K562 (cell line): ENCODE data around the gene OGFR. TPM values are rescaled to one million over a fixed set of nuclear protein-coding genes. Genes with fewer than 3 reads are reported as not detected.

Experiments
- ASH1L ChIP-seq: fragments of 450-650 bp; IDR thresholded peaks from 2 replicates; pipeline ENCODE4 v1.6.1; 2018; ENCODE audit warnings: borderline replicate concordance, mild to moderate bottlenecking, low read depth; ENCODE audit not compliant: partially characterized antibody
- ATF1 ChIP-seq, 2 experiments: fragments of 450-650 bp in 1 of 2; IDR thresholded peaks; 2 replicates each; pipeline ENCODE4 v1.6.1; 2016; ENCODE audit warnings: missing compliant biosample characterization in 1 of 2, missing genetic modification characterization in 1 of 2
- BCLAF1 ChIP-seq, 2 experiments: fragments of 450-650 bp in 1 of 2; IDR thresholded peaks; 2 replicates each; pipeline ENCODE4 v1.6.1; 2011 to 2017; ENCODE audit warnings: low read depth in 2 of 2, antibody characterized with exemption in 1 of 2, borderline replicate concordance in 1 of 2, low read length in 1 of 2, mild to moderate bottlenecking in 1 of 2, mixed read lengths in 1 of 2; ENCODE audit not compliant: control insufficient read depth in 1 of 2
- BCOR ChIP-seq: fragments of 450-650 bp; IDR thresholded peaks from 2 replicates; pipeline ENCODE4 v1.6.1; 2016
- CREB3L1 ChIP-seq: fragments of 450-650 bp; IDR thresholded peaks from 2 replicates; pipeline ENCODE4 v1.6.1; 2014; ENCODE audit warnings: low read depth, mild to moderate bottlenecking, moderate library complexity, borderline replicate concordance
- CREM ChIP-seq: IDR thresholded peaks from 2 replicates; pipeline ENCODE4 v1.6.1; 2014; ENCODE audit warnings: antibody characterized with exemption, low read depth
- GATAD2B ChIP-seq: fragments of 450-650 bp; IDR thresholded peaks from 2 replicates; pipeline ENCODE4 v1.6.1; 2017; ENCODE audit warnings: mild to moderate bottlenecking, borderline replicate concordance
- MAX ChIP-seq: sonication (generic); formaldehyde crosslinking; IDR thresholded peaks from 2 replicates; pipeline ENCODE4 v1.9.0; 2022; ENCODE audit warnings: mild to moderate bottlenecking, missing genetic modification reagents
- MCM7 ChIP-seq, 2 experiments: fragments of 450-650 bp; IDR thresholded peaks; 2 replicates each; pipeline ENCODE4 v1.6.1; 2016 to 2018
- MLX ChIP-seq, 2 experiments: fragments of 450-650 bp in 1 of 2; sonication (generic) in 1 of 2; formaldehyde crosslinking; conservative IDR thresholded peaks; 2 replicates each; pipeline versions ENCODE4 v1.4.0 to v1.8.1; 2020 to 2022; ENCODE audit warnings: mild to moderate bottlenecking in 1 of 2, missing genetic modification reagents in 1 of 2
- MTA1 ChIP-seq: fragments of 450-650 bp; IDR thresholded peaks from 2 replicates; pipeline ENCODE4 v1.6.1; 2017; ENCODE audit warnings: borderline replicate concordance
- TAF9B ChIP-seq: fragments of 450-650 bp; IDR thresholded peaks from 2 replicates; pipeline ENCODE4 v1.6.1; 2018; ENCODE audit warnings: mild to moderate bottlenecking; ENCODE audit not compliant: partially characterized antibody
- TFAM ChIP-seq: fragments of 250-450 bp; sonication (Bioruptor Pico); conservative IDR thresholded peaks from 2 replicates; pipeline ENCODE4 v1.5.0; 2021; ENCODE audit warnings: mild to moderate bottlenecking, moderate library complexity
- ZBTB49 ChIP-seq: sonication (generic); formaldehyde crosslinking; IDR thresholded peaks from 2 replicates; pipeline ENCODE4 v1.8.0; 2022; ENCODE audit warnings: missing genetic modification reagents, mild to moderate bottlenecking, borderline replicate concordance
- ZC3H8 ChIP-seq: fragments of 450-650 bp; IDR thresholded peaks from 2 replicates; pipeline ENCODE4 v1.6.1; 2017
- ZNF134 ChIP-seq: fragments of 250-450 bp; sonication (Bioruptor Pico); conservative IDR thresholded peaks from 2 replicates; pipeline ENCODE4 v1.4.0; 2020
- ZNF280B ChIP-seq: fragments of 250-450 bp; sonication (Bioruptor Pico); IDR thresholded peaks from 2 replicates; pipeline ENCODE4 v1.5.1; 2021; ENCODE audit warnings: mild to moderate bottlenecking
- ZNF354B ChIP-seq: fragments of 250-450 bp; sonication (Bioruptor Pico); IDR thresholded peaks from 2 replicates; pipeline ENCODE4 v1.4.0; 2020
- ZNF717 ChIP-seq: fragments of 250-450 bp; sonication (Bioruptor Pico); IDR thresholded peaks from 2 replicates; pipeline ENCODE4 v1.5.0; 2021
- ZNF764 ChIP-seq: fragments of 250-450 bp; sonication (Bioruptor Pico); IDR thresholded peaks from 2 replicates; pipeline ENCODE4 v1.4.0; 2020; ENCODE audit warnings: low read depth, mild to moderate bottlenecking, moderate library complexity
- polyA plus RNA-seq, 8 experiments: library from polyadenylated mRNA; depleted of rRNA in 4 of 8; stranded (reverse) in 5 of 8; unstranded in 3 of 8; fragments of >200 nt; fragmentation: Nextera tagmentation in 2 of 8; fragmentation: Illumina TruSeq in 1 of 8; extraction: Ambion mirVana in 2 of 8; extraction: Trizol in 1 of 8; gene quantifications; 2 replicates each; pipeline versions ENCODE4 v1.2.1 to v1.2.3, GENCODE V29; 2011 to 2014; ENCODE audit warnings: inconsistent platforms in 1 of 8, missing spikeins in 1 of 8
- total RNA-seq, 7 experiments: library from RNA; depleted of rRNA in 6 of 7; stranded (reverse); fragments of >200 nt in 6 of 7; fragmentation: Illumina TruSeq in 2 of 7; extraction: Trizol in 2 of 7; gene quantifications; 2 replicates each; pipeline versions ENCODE4 v1.2.1 to v1.2.3, GENCODE V29; 2011 to 2021; ENCODE audit warnings: low replicate concordance in 1 of 7

Gene OGFR
- total and polyA plus RNA-seq, 9 of the 15 experiments (the other 6 are each of a cell fraction or from before 2014, with no cell fraction given): 0.39 to 56.3 (median 17.5) TPM

- no peak for TF ChIP-seq ZBTB49 (CRISPR knock-in tag)
- no peak for TF ChIP-seq GATAD2B
- no peak for TF ChIP-seq MTA1
- peak; percentile 36; the same call in 1 of the 2 replicates for TF ChIP-seq CREM
- TF ChIP-seq MLX (CRISPR knock-in tag; conservative IDR thresholded peaks at IDR 0.05): no peak
- TF ChIP-seq ZNF280B (CRISPR knock-in tag): no peak
- TF ChIP-seq ZNF764 (CRISPR knock-in tag): no peak
- no peak for TF ChIP-seq ZNF717 (CRISPR knock-in tag)
- TF ChIP-seq ZNF354B (CRISPR knock-in tag): no peak
- TF ChIP-seq ASH1L: no peak
- TF ChIP-seq BCOR: no peak
- TF ChIP-seq TFAM (CRISPR knock-in tag): no peak
- no peak for TF ChIP-seq BCLAF1 (IDR thresholded peaks at IDR 0.05; ENCODE audit: borderline replicate concordance in 1 of 2, control insufficient read depth in 1 of 2, low read depth in 2 of 2, low read length in 1 of 2)
- no peak for TF ChIP-seq CREB3L1
- TF ChIP-seq TAF9B: no peak
- no peak for TF ChIP-seq MCM7 (IDR thresholded peaks at IDR 0.05)
- TF ChIP-seq ZC3H8: no peak
- TF ChIP-seq ATF1 (CRISPR knock-in tag; IDR thresholded peaks at IDR 0.05): no peak
- no peak for TF ChIP-seq ATF1 (tag; IDR thresholded peaks at IDR 0.05)
- peak; percentile 58; the same call in 1 of the 2 replicates for TF ChIP-seq MAX
- TF ChIP-seq ZNF134 (CRISPR knock-in tag): no peak
These were observed at the start of gene OGFR (continued) for GRCh38 chr20:62804627-62805154.
